HepG2 (cell line): ENCODE measurements around the gene CEP20. TPM values are rescaled to one million over a fixed set of nuclear protein-coding genes. Genes with fewer than 3 reads are reported as not detected.

ENCODE experiments used
- CCAR2 ChIP-seq: fragments of 200-400 bp; formaldehyde crosslinking; optimal IDR thresholded peaks from 2 replicates; pipeline ENCODE3; 2018; ENCODE audit warnings: low read depth, mild to moderate bottlenecking, low read length, moderate library complexity
- ELK4 ChIP-seq: sonication (generic); formaldehyde crosslinking; IDR thresholded peaks from 2 replicates; pipeline ENCODE4 v1.9.0; 2021; ENCODE audit warnings: missing genetic modification reagents, borderline replicate concordance
- FUBP1 ChIP-seq: sonication (generic); formaldehyde crosslinking; IDR thresholded peaks from 2 replicates; pipeline ENCODE4 v1.5.1; 2020; ENCODE audit warnings: missing genetic modification reagents, mild to moderate bottlenecking, borderline replicate concordance
- GTF2F1 ChIP-seq: fragments of 150-350 bp; IDR thresholded peaks from 2 replicates; pipeline ENCODE4 v1.6.1; 2014; ENCODE audit warnings: low read length
- HCFC1 ChIP-seq: fragments of 150-350 bp; IDR thresholded peaks from 2 replicates; pipeline ENCODE4 v1.6.1; 2014; ENCODE audit warnings: low read depth, low read length
- MLXIP ChIP-seq: sonication (generic); formaldehyde crosslinking; IDR thresholded peaks from 2 replicates; pipeline ENCODE4 v1.9.0; 2021; ENCODE audit warnings: missing genetic modification reagents, borderline replicate concordance
- SRSF4 ChIP-seq: fragments of 200-400 bp; formaldehyde crosslinking; IDR thresholded peaks from one replicate; pipeline ENCODE4 v1.6.1; 2018; ENCODE audit warnings: mild to moderate bottlenecking, low read depth, low read length, moderate library complexity; ENCODE audit not compliant: poor library complexity, severe bottlenecking
- TEAD2 ChIP-seq: sonication (generic); formaldehyde crosslinking; IDR thresholded peaks from 2 replicates; pipeline ENCODE4 v1.9.0; 2021; ENCODE audit warnings: missing genetic modification reagents
- ZBTB10 ChIP-seq: sonication (generic); formaldehyde crosslinking; IDR thresholded peaks from 2 replicates; pipeline ENCODE4 v1.4.0; 2020; ENCODE audit warnings: missing genetic modification reagents, borderline replicate concordance
- ZBTB44 ChIP-seq: sonication (generic); formaldehyde crosslinking; IDR thresholded peaks from 2 replicates; pipeline ENCODE4 v1.4.0; 2020; ENCODE audit warnings: missing genetic modification reagents
- ZC3H4 ChIP-seq: sonication (generic); formaldehyde crosslinking; IDR thresholded peaks from 2 replicates; pipeline ENCODE4 v1.4.0; 2020; ENCODE audit warnings: missing genetic modification reagents, borderline replicate concordance
- ZNF382 ChIP-seq: sonication (generic); formaldehyde crosslinking; IDR thresholded peaks from 2 replicates; pipeline ENCODE4 v1.5.0; 2020; ENCODE audit warnings: missing genetic modification reagents, mild to moderate bottlenecking, borderline replicate concordance
- ZNF430 ChIP-seq: sonication (generic); formaldehyde crosslinking; IDR thresholded peaks from 2 replicates; pipeline ENCODE4 v1.9.0; 2021; ENCODE audit warnings: mild to moderate bottlenecking, missing genetic modification reagents
- ZNF460 ChIP-seq: sonication (generic); formaldehyde crosslinking; IDR thresholded peaks from 2 replicates; pipeline ENCODE4 v1.5.1; 2020; ENCODE audit warnings: missing genetic modification reagents, mild to moderate bottlenecking, borderline replicate concordance
- ZNF468 ChIP-seq: sonication (generic); formaldehyde crosslinking; IDR thresholded peaks from 2 replicates; pipeline ENCODE4 v1.8.0; 2022; ENCODE audit warnings: mild to moderate bottlenecking, moderate library complexity, missing genetic modification reagents
- ZNF644 ChIP-seq: IDR thresholded peaks from 2 replicates; pipeline ENCODE4 v1.6.1; 2016; ENCODE audit warnings: low read depth
- polyA plus RNA-seq, 8 experiments: library from polyadenylated mRNA; depleted of rRNA in 3 of 8; stranded (reverse) in 7 of 8; unstranded in 1 of 8; fragments of >200 nt; fragmentation: Illumina TruSeq in 4 of 8; extraction: Trizol in 4 of 8; gene quantifications; 2 replicates each; pipeline versions ENCODE4 v1.2.1 to v1.2.3, GENCODE V29; 2011 to 2016; ENCODE audit warnings: low read depth in 4 of 8, missing spikeins in 1 of 8, mixed read lengths in 1 of 8; ENCODE audit not compliant: insufficient read depth in 1 of 8
- total RNA-seq, 5 experiments: library from RNA; depleted of rRNA; stranded (reverse); fragments of >200 nt; fragmentation: Illumina TruSeq; extraction: Trizol; gene quantifications; 2 replicates each; pipeline ENCODE4 v1.2.3, GENCODE V29; 2016; ENCODE audit warnings: low read depth in 1 of 5

The CEP20 gene
- total and polyA plus RNA-seq, 2 of the 13 experiments (the other 11 are each of a cell fraction or from before 2014, with no cell fraction given), result 53.0 to 54.1 TPM

- TF ChIP-seq ZNF468 (CRISPR knock-in tag) (no peak), MLXIP (CRISPR knock-in tag) (peak; percentile 63), GTF2F1 (no peak), ZNF382 (no peak), ZBTB10 (CRISPR knock-in tag) (peak; percentile 70; the same call in 1 of the 2 replicates), CCAR2 (no peak), ZNF460 (CRISPR knock-in tag) (no peak; the same call in 1 of the 2 replicates), ZNF644 (CRISPR knock-in tag) (no peak; the same call in 1 of the 2 replicates), ZBTB44 (peak; percentile 9; the same call in 1 of the 2 replicates), TEAD2 (0 out of 2 replicates have a peak, but pooled peaks have one; percentile 36), SRSF4 (no peak), ZC3H4 (CRISPR knock-in tag) (no peak), ELK4 (CRISPR knock-in tag) (peak; percentile 95; the same call in 1 of the 2 replicates), ZNF430 (CRISPR knock-in tag) (peak; percentile 83; the same call in 1 of the 2 replicates), HCFC1 (peak; percentile 42; the same call in 1 of the 2 replicates), FUBP1 (CRISPR knock-in tag) (no peak)
Observed at GRCh38 chr16:15888072-15888976, at the start of gene CEP20 (continued).
